ENCODE results near the gene DPM1.

DPM1 gene

GRCh38 chr20:50957798-50958614 lies at the start of gene DPM1:
DPM1 (minus strand) TSS chr20:50958532; CDS start chr20:50958523, 9 bp downstream.
- TF ChIP-seq ZNF274 (IDR thresholded peaks at IDR 0.05; ENCODE audit: low read depth, low read length) (no peak), SUZ12 (IDR thresholded peaks at IDR 0.05; ENCODE audit: extremely low read depth, insufficient read depth, insufficient read length) (no peak), YY1 (IDR thresholded peaks at IDR 0.05; ENCODE audit: insufficient read depth, insufficient read length) (no peak)
- peak within 1 kb of the TSS; percentile 99 for H3K9ac ChIP-seq (ENCODE audit: insufficient read length, low read depth)
- peak within 1 kb of the TSS; percentile 95 for H3K4me3 ChIP-seq (ENCODE audit: insufficient read length, low read depth)
- 0 out of 2 replicates have a peak, but pooled peaks cover 7% of the 10 kb centered on the region for H3K9me3 ChIP-seq (ENCODE audit: insufficient read depth, low read length)
- no peaks in the 10 kb centered on the region for H3K27me3 ChIP-seq (ENCODE audit: insufficient read depth, insufficient read length)
- peak; percentile 89 for DNase-seq (ENCODE audit: low read depth, low spot score)
- H3K36me3 ChIP-seq (ENCODE audit: insufficient read depth, insufficient read length, low read length): peaks cover 54% of the 10 kb centered on the region
- H3K4me1 ChIP-seq (ENCODE audit: insufficient read depth, insufficient read length): peaks cover 3% of the 10 kb centered on the region

- H3K9me3 ChIP-seq (ENCODE audit: insufficient read depth, low read length): no peaks in the 10 kb centered on the region
- no peak overlapping the region for H3K9ac ChIP-seq (ENCODE audit: insufficient read length, low read depth)
- TF ChIP-seq ZNF274 (IDR thresholded peaks at IDR 0.05; ENCODE audit: low read depth, low read length) (no peak), YY1 (IDR thresholded peaks at IDR 0.05; ENCODE audit: insufficient read depth, insufficient read length) (no peak), SUZ12 (IDR thresholded peaks at IDR 0.05; ENCODE audit: extremely low read depth, insufficient read depth, insufficient read length) (no peak)
- no peaks in the 10 kb centered on the region for H3K4me1 ChIP-seq (ENCODE audit: insufficient read depth, insufficient read length)
- no peaks in the 10 kb centered on the region for H3K27me3 ChIP-seq (ENCODE audit: insufficient read depth, insufficient read length)
- H3K36me3 ChIP-seq (ENCODE audit: insufficient read depth, insufficient read length, low read length): peaks cover 82% of the 10 kb centered on the region
- no peak overlapping the region for H3K4me3 ChIP-seq (ENCODE audit: insufficient read length, low read depth)
- DNase-seq (ENCODE audit: low read depth, low spot score): no peak
Measured at GRCh38 chr20:51005214-51005613, 46.9 kb upstream of the DPM1 start.

GRCh38 chr20:51004781-51005180 lies 46.4 kb upstream of the DPM1 start:
- Histone ChIP-seq H3K27me3 (ENCODE audit: insufficient read depth, insufficient read length) (no peaks in the 10 kb centered on the region), H3K4me3 (ENCODE audit: insufficient read length, low read depth) (no peak overlapping the region)

GRCh38 chr20:51004305-51004727 lies 46.0 kb upstream of the DPM1 start:
- Histone ChIP-seq H3K9ac (ENCODE audit: insufficient read length, low read depth) (peak overlapping the region; percentile 8), H3K36me3 (ENCODE audit: insufficient read depth, insufficient read length, low read length) (peaks cover 73% of the 10 kb centered on the region), H3K4me1 (ENCODE audit: insufficient read depth, insufficient read length) (no peaks in the 10 kb centered on the region), H3K4me3 (ENCODE audit: insufficient read length, low read depth) (no peak overlapping the region), H3K27me3 (ENCODE audit: insufficient read depth, insufficient read length) (no peaks in the 10 kb centered on the region), H3K9me3 (ENCODE audit: insufficient read depth, low read length) (no peaks in the 10 kb centered on the region)
- DNase-seq (ENCODE audit: low read depth, low spot score): no peak
- TF ChIP-seq ZNF274 (IDR thresholded peaks at IDR 0.05; ENCODE audit: low read depth, low read length): no peak
- no peak for TF ChIP-seq YY1 (IDR thresholded peaks at IDR 0.05; ENCODE audit: insufficient read depth, insufficient read length)
- TF ChIP-seq SUZ12 (IDR thresholded peaks at IDR 0.05; ENCODE audit: extremely low read depth, insufficient read depth, insufficient read length): no peak

More at GRCh38 chr20:51004781-51005180, 46.4 kb upstream of the DPM1 start:
- TF ChIP-seq YY1 (IDR thresholded peaks at IDR 0.05; ENCODE audit: insufficient read depth, insufficient read length) (no peak), ZNF274 (IDR thresholded peaks at IDR 0.05; ENCODE audit: low read depth, low read length) (no peak), SUZ12 (IDR thresholded peaks at IDR 0.05; ENCODE audit: extremely low read depth, insufficient read depth, insufficient read length) (no peak)
- no peak overlapping the region for H3K9ac ChIP-seq (ENCODE audit: insufficient read length, low read depth)
- peaks cover 77% of the 10 kb centered on the region for H3K36me3 ChIP-seq (ENCODE audit: insufficient read depth, insufficient read length, low read length)
- no peaks in the 10 kb centered on the region for H3K4me1 ChIP-seq (ENCODE audit: insufficient read depth, insufficient read length)
- no peaks in the 10 kb centered on the region for H3K9me3 ChIP-seq (ENCODE audit: insufficient read depth, low read length)
- no peak for DNase-seq (ENCODE audit: low read depth, low spot score)

- H3K27me3 ChIP-seq (ENCODE audit: insufficient read depth, insufficient read length): no peaks in the 10 kb centered on the region
Measured at GRCh38 chr20:51003753-51004152, 45.4 kb upstream of the DPM1 start.

GRCh38 chr20:51002633-51003032 lies 44.3 kb upstream of the DPM1 start:
- no peak for DNase-seq (ENCODE audit: low read depth, low spot score)
- no peaks in the 10 kb centered on the region for H3K9me3 ChIP-seq (ENCODE audit: insufficient read depth, low read length)
- no peak overlapping the region for H3K9ac ChIP-seq (ENCODE audit: insufficient read length, low read depth)
- H3K36me3 ChIP-seq (ENCODE audit: insufficient read depth, insufficient read length, low read length): peaks cover 56% of the 10 kb centered on the region
- H3K27me3 ChIP-seq (ENCODE audit: insufficient read depth, insufficient read length): no peaks in the 10 kb centered on the region
- no peak for TF ChIP-seq ZNF274 (IDR thresholded peaks at IDR 0.05; ENCODE audit: low read depth, low read length)
- TF ChIP-seq SUZ12 (IDR thresholded peaks at IDR 0.05; ENCODE audit: extremely low read depth, insufficient read depth, insufficient read length): no peak
- TF ChIP-seq YY1 (IDR thresholded peaks at IDR 0.05; ENCODE audit: insufficient read depth, insufficient read length): no peak
- no peak overlapping the region for H3K4me3 ChIP-seq (ENCODE audit: insufficient read length, low read depth)
- H3K4me1 ChIP-seq (ENCODE audit: insufficient read depth, insufficient read length): no peaks in the 10 kb centered on the region

More at GRCh38 chr20:51003753-51004152, 45.4 kb upstream of the DPM1 start:
- no peak for TF ChIP-seq YY1 (IDR thresholded peaks at IDR 0.05; ENCODE audit: insufficient read depth, insufficient read length)
- TF ChIP-seq SUZ12 (IDR thresholded peaks at IDR 0.05; ENCODE audit: extremely low read depth, insufficient read depth, insufficient read length): no peak
- no peak for TF ChIP-seq ZNF274 (IDR thresholded peaks at IDR 0.05; ENCODE audit: low read depth, low read length)
- Histone ChIP-seq H3K36me3 (ENCODE audit: insufficient read depth, insufficient read length, low read length) (peaks cover 67% of the 10 kb centered on the region), H3K4me3 (ENCODE audit: insufficient read length, low read depth) (no peak overlapping the region), H3K9ac (ENCODE audit: insufficient read length, low read depth) (peak overlapping the region; percentile 12), H3K4me1 (ENCODE audit: insufficient read depth, insufficient read length) (no peaks in the 10 kb centered on the region), H3K9me3 (ENCODE audit: insufficient read depth, low read length) (no peaks in the 10 kb centered on the region)
- DNase-seq (ENCODE audit: low read depth, low spot score): no peak
